H9 (cell line): Measurements from ENCODE around the gene GSKIP. TPM values are rescaled to one million over a fixed set of nuclear protein-coding genes. Genes with fewer than 3 reads are reported as not detected.

Experiments used
- DNase-seq: peaks from one replicate; pipeline ENCODE4 v3.0.0-alpha.2; 2017
- H2AFZ ChIP-seq: one replicate; pipeline ENCODE4 v1.6.1; 2013; ENCODE audit warnings: mild to moderate bottlenecking, low read length, control low read depth, moderate library complexity
- H2AK5ac ChIP-seq: 2 replicates; pipeline ENCODE4 v1.6.1; 2013; ENCODE audit warnings: low read length, control low read depth, mixed read lengths; ENCODE audit not compliant: insufficient read length
- H2BK120ac ChIP-seq: one replicate; pipeline ENCODE4 v1.6.1; 2013; ENCODE audit warnings: low read depth, mild to moderate bottlenecking, low read length, control low read depth, inconsistent platforms; ENCODE audit not compliant: poor library complexity, severe bottlenecking
- H2BK12ac ChIP-seq: 2 replicates; pipeline ENCODE4 v1.6.1; 2013; ENCODE audit warnings: low read length, control low read depth, mixed read lengths, low read depth; ENCODE audit not compliant: insufficient read length
- H2BK15ac ChIP-seq: 2 replicates; pipeline ENCODE4 v1.6.1; 2013; ENCODE audit warnings: low read depth, low read length, control low read depth
- H2BK20ac ChIP-seq: one replicate; pipeline ENCODE4 v1.6.1; 2013; ENCODE audit warnings: low read depth, mild to moderate bottlenecking, low read length, control low read depth, inconsistent platforms; ENCODE audit not compliant: poor library complexity, severe bottlenecking
- H2BK5ac ChIP-seq: 2 replicates; pipeline ENCODE4 v1.6.1; 2013; ENCODE audit warnings: low read length, control low read depth, mixed read lengths; ENCODE audit not compliant: insufficient read length
- H3K14ac ChIP-seq: 2 replicates; pipeline ENCODE4 v1.6.1; 2013; ENCODE audit warnings: low read length, control low read depth; ENCODE audit not compliant: insufficient read depth
- H3K18ac ChIP-seq: 2 replicates; pipeline ENCODE4 v1.6.1; 2013; ENCODE audit warnings: low read depth, mild to moderate bottlenecking, mixed read lengths, low read length, control low read depth; ENCODE audit not compliant: insufficient read length
- H3K23ac ChIP-seq: 2 replicates; pipeline ENCODE4 v1.6.1; 2013; ENCODE audit warnings: low read length, control low read depth, mixed read lengths, low read depth; ENCODE audit not compliant: insufficient read length
- H3K23me2 ChIP-seq: 2 replicates; pipeline ENCODE4 v1.6.1; 2013; ENCODE audit warnings: low read depth, mild to moderate bottlenecking, mixed read lengths, low read length, control low read depth; ENCODE audit not compliant: insufficient read length, poor library complexity, severe bottlenecking
- H3K27ac ChIP-seq: 2 replicates; pipeline ENCODE4 v1.5.1; 2013; ENCODE audit warnings: low read length, control low read depth, mixed read lengths, low read depth; ENCODE audit not compliant: insufficient read length
- H3K27me3 ChIP-seq: 2 replicates; pipeline ENCODE4 v1.6.1; 2013; ENCODE audit warnings: low read length, control low read depth, inconsistent platforms; ENCODE audit not compliant: insufficient read depth
- H3K4ac ChIP-seq: 2 replicates; pipeline ENCODE4 v1.6.1; 2013; ENCODE audit warnings: low read depth, mild to moderate bottlenecking, control low read depth, inconsistent platforms, low read length, moderate library complexity
- H3K4me1 ChIP-seq: 2 replicates; pipeline ENCODE4 v1.6.1; 2013; ENCODE audit warnings: low read length, control low read depth, inconsistent platforms; ENCODE audit not compliant: insufficient read depth
- H3K4me2 ChIP-seq: 2 replicates; pipeline ENCODE4 v1.6.1; 2013; ENCODE audit warnings: low read length, control low read depth, mixed read lengths; ENCODE audit not compliant: insufficient read length, insufficient read depth
- H3K56ac ChIP-seq: 2 replicates; pipeline ENCODE4 v1.6.1; 2013; ENCODE audit warnings: low read depth, mild to moderate bottlenecking, mixed read lengths, low read length, control low read depth; ENCODE audit not compliant: insufficient read length
- H3K79me1 ChIP-seq: 2 replicates; pipeline ENCODE4 v1.6.1; 2013; ENCODE audit warnings: low read depth, mild to moderate bottlenecking, moderate library complexity, low read length, control low read depth, inconsistent platforms; ENCODE audit not compliant: insufficient read depth, poor library complexity, severe bottlenecking
- H3K79me2 ChIP-seq: 2 replicates; pipeline ENCODE4 v1.6.1; 2013; ENCODE audit warnings: low read length, control low read depth, inconsistent platforms; ENCODE audit not compliant: insufficient read depth
- H3K9ac ChIP-seq: 2 replicates; pipeline ENCODE4 v1.6.1; 2013; ENCODE audit warnings: low read length, control low read depth, mixed read lengths; ENCODE audit not compliant: insufficient read length; ENCODE audit errors: extremely low read depth
- H3K9me3 ChIP-seq: one replicate; pipeline ENCODE4 v1.6.1; 2013; ENCODE audit warnings: low read depth, low read length, inconsistent platforms; ENCODE audit not compliant: control insufficient read depth
- H3T11ph ChIP-seq: one replicate; pipeline ENCODE4 v1.6.1; 2013; ENCODE audit warnings: mild to moderate bottlenecking, low read length, control low read depth, inconsistent platforms
- H4K20me1 ChIP-seq: one replicate; pipeline ENCODE4 v1.6.1; 2013; ENCODE audit not compliant: control insufficient read depth, insufficient read length, insufficient read depth
- H4K5ac ChIP-seq: 2 replicates; pipeline ENCODE4 v1.6.1; 2013; ENCODE audit warnings: low read depth, mild to moderate bottlenecking, mixed read lengths, low read length, control low read depth; ENCODE audit not compliant: insufficient read length
- H4K8ac ChIP-seq: replicated peaks from 2 replicates; pipeline ENCODE4 v1.6.1; 2013; ENCODE audit warnings: low read length, control low read depth, mixed read lengths, low read depth; ENCODE audit not compliant: insufficient read length
- H4K91ac ChIP-seq: 2 replicates; pipeline ENCODE4 v1.6.1; 2013; ENCODE audit warnings: low read depth, mild to moderate bottlenecking, moderate library complexity, mixed read lengths, low read length, control low read depth; ENCODE audit not compliant: insufficient read length
- H3K27ac Mint-ChIP-seq, 3 experiments: 2 replicates in 2 of 3; 3 replicates in 1 of 3; pipeline ENCODE4 v1.8.0; 2020 to 2021; ENCODE audit warnings: mixed read lengths in 3 of 3, mild to moderate bottlenecking in 1 of 3, moderate library complexity in 1 of 3
- H3K27me3 Mint-ChIP-seq: 2 replicates; pipeline ENCODE4 v1.8.0; 2021; ENCODE audit warnings: low read depth, mild to moderate bottlenecking, moderate library complexity, mixed read lengths
- H3K36me3 Mint-ChIP-seq, 3 experiments: 2 replicates in 2 of 3; 3 replicates in 1 of 3; pipeline ENCODE4 v1.8.0; 2020 to 2021; ENCODE audit warnings: low read depth in 3 of 3, mixed read lengths in 3 of 3; ENCODE audit not compliant: insufficient read depth in 1 of 3
- H3K4me1 Mint-ChIP-seq, 2 experiments: 2 replicates each; pipeline ENCODE4 v1.8.0; 2020; ENCODE audit warnings: mixed read lengths in 2 of 2
- H3K4me3 Mint-ChIP-seq, 2 experiments: 2 replicates in 1 of 2; 3 replicates in 1 of 2; pipeline ENCODE4 v1.8.0; 2020 to 2021; ENCODE audit warnings: mild to moderate bottlenecking in 2 of 2, mixed read lengths in 2 of 2, moderate library complexity in 1 of 2
- H3K9me3 Mint-ChIP-seq, 2 experiments: 2 replicates in 1 of 2; 3 replicates in 1 of 2; pipeline ENCODE4 v1.8.0; 2020; ENCODE audit warnings: mild to moderate bottlenecking in 2 of 2, mixed read lengths in 2 of 2, moderate library complexity in 1 of 2
- CTCF ChIP-seq: fragments of 200-600 bp; sonication (generic); conservative IDR thresholded peaks from 3 replicates; pipeline ENCODE4 v1.8.0; 2021; ENCODE audit warnings: antibody characterized with exemption, mild to moderate bottlenecking
- WGBS: extraction: QIAGEN DNeasy Blood & Tissue Kit; methylation state at CpG from one replicate; pipeline ENCODE4 v1.1.7; 2013; ENCODE audit warnings: missing lambda C conversion rate, low lambda C conversion rate, mixed read lengths; ENCODE audit not compliant: insufficient read length; ENCODE audit errors: extremely low coverage; 5-methylcytosine and 5-hydroxymethylcytosine counted together
- total RNA-seq: library from RNA; stranded (reverse); gene quantifications from 2 replicates; pipeline ENCODE4 v1.2.1, GENCODE V29; 2021

Gene GSKIP
- total RNA-seq, 1 experiment from 2014 or later, result 28.6 TPM

- no peak for DNase-seq
- no CpG with 5 or more reads among the region's 3 CpGs for WGBS
- no peak overlapping the region for H3K4ac ChIP-seq
- no peaks in the 10 kb centered on the region for H4K20me1 ChIP-seq
- H3K4me1 Mint-ChIP-seq, result peaks cover 5% of the 10 kb centered on the region in 2 experiments; a peak in 3 of 4 replicates
- no peaks in the 10 kb centered on the region for H3K79me2 ChIP-seq
- H2BK12ac ChIP-seq, result no peak overlapping the region
- no peak overlapping the region for H4K8ac ChIP-seq
- H3K23me2 ChIP-seq, result no peaks in the 10 kb centered on the region
- H3T11ph ChIP-seq, result no peak overlapping the region
- H2AFZ ChIP-seq, result no peak overlapping the region
- TF ChIP-seq CTCF, result no peak
- H3K79me1 ChIP-seq, result no peaks in the 10 kb centered on the region
- H2BK120ac ChIP-seq, result no peak overlapping the region
- H3K4me1 ChIP-seq, result no peaks in the 10 kb centered on the region
- H3K9me3 ChIP-seq, result no peaks in the 10 kb centered on the region
- no peak overlapping the region for H3K56ac ChIP-seq
- H3K23ac ChIP-seq, result no peak overlapping the region
- no peak overlapping the region for H2BK20ac ChIP-seq
- no peak overlapping the region for H4K91ac ChIP-seq
- no peaks in the 10 kb centered on the region for H3K27me3 Mint-ChIP-seq
- H3K4me3 Mint-ChIP-seq, result no peak overlapping the region
- no peak overlapping the region for H3K27ac Mint-ChIP-seq
- H3K9ac ChIP-seq, result no peak overlapping the region
- no peaks in the 10 kb centered on the region for H3K9me3 Mint-ChIP-seq
- H3K14ac ChIP-seq, result no peak overlapping the region
- H2BK5ac ChIP-seq, result no peak overlapping the region
- no peak overlapping the region for H2BK15ac ChIP-seq
- no peak overlapping the region for H3K27ac ChIP-seq
- no peaks in the 10 kb centered on the region for H3K27me3 ChIP-seq
- H3K18ac ChIP-seq, result no peak overlapping the region
- H3K36me3 Mint-ChIP-seq, result peaks cover 4 to 24% (median 18%) of the 10 kb centered on the region in 3 experiments; a peak in 6 of 7 replicates
- no peak overlapping the region for H4K5ac ChIP-seq
- H2AK5ac ChIP-seq, result no peak overlapping the region
- H3K4me2 ChIP-seq, result no peak overlapping the region
These were observed 22.0 kb upstream of the GSKIP start for GRCh38 chr14:96341323-96341722.
